ENCODE data around the gene LMTK2. TPM values are rescaled to one million over a fixed set of nuclear protein-coding genes. Genes with fewer than 3 reads are reported as not detected.

The LMTK2 gene
- total RNA-seq, 2 experiments from 2014 or later: 30.3 to 31.7 TPM

DNA sequence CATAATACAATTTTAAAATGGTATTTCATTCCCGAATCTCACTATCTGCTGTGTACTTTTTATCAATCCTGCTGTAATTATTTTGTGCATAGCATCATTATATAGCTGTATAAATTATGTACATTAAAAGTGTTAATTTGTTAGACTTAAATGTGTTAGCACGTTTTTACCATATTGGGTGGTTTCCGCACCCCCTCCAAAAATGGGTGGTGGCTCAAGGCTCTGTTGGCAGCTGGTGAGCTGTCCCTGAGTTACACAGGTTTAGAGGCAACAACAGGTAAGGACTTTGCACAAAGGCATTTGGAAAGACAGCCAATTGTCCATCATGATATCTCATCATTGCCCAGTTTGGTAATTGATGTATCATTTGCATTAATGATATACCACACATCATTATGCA, 18.6 kb upstream of the LMTK2 start:
- intact Hi-C loops (cut with DNase I, micrococcal nuclease): no loop called here
- Mint-ChIP-seq H3K9me3 (no peaks in the 10 kb centered on the region), H3K27ac (no peak overlapping the region), H3K4me1 (ENCODE audit: low read depth) (no peaks in the 10 kb centered on the region), H3K4me3 (no peak overlapping the region), H3K27me3 (peaks cover 9% of the 10 kb centered on the region), H3K36me3 (ENCODE audit: low read depth) (no peaks in the 10 kb centered on the region)
- Histone ChIP-seq H3K27ac (ENCODE audit: low read depth in 1 of 2, low read length in 2 of 2) (no peak overlapping the region), H3K9me3 (ENCODE audit: control insufficient read depth in 1 of 2, insufficient read depth in 1 of 2, low read length in 2 of 2) (no peaks in the 10 kb centered on the region), H3K4me1 (ENCODE audit: insufficient read depth, low read length) (no peaks in the 10 kb centered on the region), H3K4me3 (ENCODE audit: low read length) (no peak overlapping the region), H3K36me3 (ENCODE audit: insufficient read depth, low read length) (no peaks in the 10 kb centered on the region), H3K27me3 (ENCODE audit: control insufficient read depth in 1 of 2, insufficient read depth in 2 of 2, low read length in 2 of 2) (no peaks in the 10 kb centered on the region)
- TF ChIP-seq, protein P1, sequence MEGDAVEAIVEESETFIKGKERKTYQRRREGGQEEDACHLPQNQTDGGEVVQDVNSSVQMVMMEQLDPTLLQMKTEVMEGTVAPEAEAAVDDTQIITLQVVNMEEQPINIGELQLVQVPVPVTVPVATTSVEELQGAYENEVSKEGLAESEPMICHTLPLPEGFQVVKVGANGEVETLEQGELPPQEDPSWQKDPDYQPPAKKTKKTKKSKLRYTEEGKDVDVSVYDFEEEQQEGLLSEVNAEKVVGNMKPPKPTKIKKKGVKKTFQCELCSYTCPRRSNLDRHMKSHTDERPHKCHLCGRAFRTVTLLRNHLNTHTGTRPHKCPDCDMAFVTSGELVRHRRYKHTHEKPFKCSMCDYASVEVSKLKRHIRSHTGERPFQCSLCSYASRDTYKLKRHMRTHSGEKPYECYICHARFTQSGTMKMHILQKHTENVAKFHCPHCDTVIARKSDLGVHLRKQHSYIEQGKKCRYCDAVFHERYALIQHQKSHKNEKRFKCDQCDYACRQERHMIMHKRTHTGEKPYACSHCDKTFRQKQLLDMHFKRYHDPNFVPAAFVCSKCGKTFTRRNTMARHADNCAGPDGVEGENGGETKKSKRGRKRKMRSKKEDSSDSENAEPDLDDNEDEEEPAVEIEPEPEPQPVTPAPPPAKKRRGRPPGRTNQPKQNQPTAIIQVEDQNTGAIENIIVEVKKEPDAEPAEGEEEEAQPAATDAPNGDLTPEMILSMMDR (IDR thresholded peaks at IDR 0.05): no peak
- no peak for ATAC-seq (ENCODE audit: poor library complexity)
- POLR2A ChIA-PET: no interaction called here
- CTCF ChIA-PET: no interaction called here
- DNase-seq: no peak

DNA sequence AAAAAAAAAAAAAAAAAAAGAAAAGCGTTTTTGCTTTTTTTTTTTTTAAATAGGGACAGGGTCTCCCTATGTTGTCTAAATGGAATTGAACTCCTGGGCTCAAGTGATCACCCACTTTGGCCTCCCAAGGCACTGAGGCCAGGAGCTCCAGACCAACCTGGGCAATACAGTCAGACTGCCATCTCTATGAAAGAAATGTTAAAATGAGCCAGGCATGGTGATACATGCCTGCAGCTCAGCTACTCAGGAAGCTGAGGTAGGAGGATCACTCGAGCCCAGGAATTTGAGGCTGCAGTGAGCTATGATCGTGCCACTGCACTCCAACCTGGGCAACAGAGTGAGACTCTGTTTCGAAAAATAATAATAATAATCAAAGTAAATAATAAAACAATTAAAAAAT, 16.5 kb upstream of the LMTK2 start:
- Mint-ChIP-seq H3K4me3 (no peak overlapping the region), H3K9me3 (no peaks in the 10 kb centered on the region), H3K27me3 (peaks cover 15% of the 10 kb centered on the region), H3K4me1 (ENCODE audit: low read depth) (no peaks in the 10 kb centered on the region), H3K36me3 (ENCODE audit: low read depth) (no peaks in the 10 kb centered on the region), H3K27ac (no peak overlapping the region)
- ATAC-seq (ENCODE audit: poor library complexity): no peak
- intact Hi-C loops (cut with DNase I, micrococcal nuclease): no loop called here
- ChIA-PET POLR2A (no interaction called here), CTCF (interaction anchor here (0.7 kb wide), 1 partner anchor 699 kb away, joined by 3 read pairs; no protein-coding TSS in a partner anchor)
- no peaks in the 10 kb centered on the region for H3K4me1 ChIP-seq (ENCODE audit: insufficient read depth, low read length)
- no peak for DNase-seq
- no peak overlapping the region for H3K4me3 ChIP-seq (ENCODE audit: low read length)
- H3K9me3 ChIP-seq (ENCODE audit: control insufficient read depth in 1 of 2, insufficient read depth in 1 of 2, low read length in 2 of 2): peaks cover 0 to 6% of the 10 kb centered on the region in 2 experiments
- TF ChIP-seq, protein P1 (IDR thresholded peaks at IDR 0.05): no peak
- no peaks in the 10 kb centered on the region for H3K36me3 ChIP-seq (ENCODE audit: insufficient read depth, low read length)
- H3K27ac ChIP-seq (ENCODE audit: low read depth in 1 of 2, low read length in 2 of 2): no peak overlapping the region
- H3K27me3 ChIP-seq (ENCODE audit: control insufficient read depth in 1 of 2, insufficient read depth in 2 of 2, low read length in 2 of 2): no peaks in the 10 kb centered on the region

DNA sequence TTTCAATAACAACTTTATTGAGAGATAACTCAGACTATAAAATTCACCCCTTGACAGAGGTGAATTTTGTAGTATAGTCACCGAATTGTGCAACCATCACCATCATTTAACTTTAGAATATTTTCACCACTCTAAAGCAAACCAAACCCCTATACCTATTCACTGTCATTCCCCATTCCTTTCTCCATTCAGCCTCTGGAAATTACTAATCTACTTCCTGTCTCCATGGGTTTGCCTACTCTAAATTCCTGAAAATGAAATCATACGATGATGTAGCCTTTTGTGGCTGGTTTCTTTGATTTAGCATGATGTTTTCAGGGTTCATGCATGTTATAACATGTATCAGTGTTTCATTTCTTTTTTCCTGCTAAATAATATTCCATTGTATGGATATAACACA, 15.6 kb upstream of the LMTK2 start:
- CTCF ChIA-PET: interaction anchor here (0.7 kb wide), 1 partner anchor 23 kb away, joined by 4 read pairs; no protein-coding TSS in a partner anchor

More for the DNA sequence above, 15.6 kb upstream of the LMTK2 start:
- Mint-ChIP-seq H3K27me3 (peaks cover 14% of the 10 kb centered on the region), H3K36me3 (ENCODE audit: low read depth) (no peaks in the 10 kb centered on the region), H3K4me3 (no peak overlapping the region), H3K27ac (no peak overlapping the region), H3K4me1 (ENCODE audit: low read depth) (no peaks in the 10 kb centered on the region), H3K9me3 (no peaks in the 10 kb centered on the region)
- no peaks in the 10 kb centered on the region for H3K27me3 ChIP-seq (ENCODE audit: control insufficient read depth in 1 of 2, insufficient read depth in 2 of 2, low read length in 2 of 2)
- TF ChIP-seq, protein P1 (IDR thresholded peaks at IDR 0.05): no peak
- POLR2A ChIA-PET: no interaction called here
- ATAC-seq (ENCODE audit: poor library complexity) (no peak), DNase-seq (no peak)
- no peak overlapping the region for H3K27ac ChIP-seq (ENCODE audit: low read depth in 1 of 2, low read length in 2 of 2)
- no peaks in the 10 kb centered on the region for H3K36me3 ChIP-seq (ENCODE audit: insufficient read depth, low read length)
- no peak overlapping the region for H3K4me3 ChIP-seq (ENCODE audit: low read length)
- H3K4me1 ChIP-seq (ENCODE audit: insufficient read depth, low read length): no peaks in the 10 kb centered on the region
- intact Hi-C loops (cut with DNase I, micrococcal nuclease): no loop called here
- peaks cover 0 to 15% of the 10 kb centered on the region in 2 experiments for H3K9me3 ChIP-seq (ENCODE audit: control insufficient read depth in 1 of 2, insufficient read depth in 1 of 2, low read length in 2 of 2)

Measured in CD4-positive, alpha-beta T cell (primary cell).